ENCODE results near the gene PRR20A.
"Not testable (repeated sequence)": the region's sequence is repeated elsewhere in the genome, so short reads cannot be mapped to it uniquely, and the experiment has no call there.

Gene PRR20A

DNA sequence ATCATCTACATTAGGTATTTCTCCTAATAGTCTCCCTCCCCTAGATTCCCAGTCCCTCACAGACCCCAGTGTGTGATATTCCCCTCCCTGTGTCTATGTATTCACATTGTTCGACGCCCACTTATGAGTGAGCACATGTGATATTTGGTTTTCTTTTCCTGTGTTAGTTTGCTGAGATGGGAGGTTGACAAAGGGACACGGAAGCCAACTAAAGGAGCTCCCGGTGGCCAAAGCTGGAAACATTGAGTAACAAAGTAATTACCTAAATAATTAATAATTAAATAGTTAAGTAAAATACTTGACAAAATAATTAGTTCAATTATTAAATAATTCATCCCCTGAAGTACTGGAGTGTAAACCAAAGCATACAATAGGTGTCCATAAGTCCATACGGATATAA, 1.7 kb upstream of the PRR20A start:
- no peak overlapping the region for H3K4me3 ChIP-seq (ENCODE audit: low read depth, low read length)
- no peak for DNase-seq
- no peaks in the 10 kb centered on the region for H3K27me3 ChIP-seq (replicated peaks)
- H3K27ac ChIP-seq, result no peak overlapping the region
- in situ Hi-C loops (cut with HindIII; ENCODE audit: low pct_ligation_motif_present, low sequenced_read_pairs), result no loop called here
- TF ChIP-seq, protein P1, sequence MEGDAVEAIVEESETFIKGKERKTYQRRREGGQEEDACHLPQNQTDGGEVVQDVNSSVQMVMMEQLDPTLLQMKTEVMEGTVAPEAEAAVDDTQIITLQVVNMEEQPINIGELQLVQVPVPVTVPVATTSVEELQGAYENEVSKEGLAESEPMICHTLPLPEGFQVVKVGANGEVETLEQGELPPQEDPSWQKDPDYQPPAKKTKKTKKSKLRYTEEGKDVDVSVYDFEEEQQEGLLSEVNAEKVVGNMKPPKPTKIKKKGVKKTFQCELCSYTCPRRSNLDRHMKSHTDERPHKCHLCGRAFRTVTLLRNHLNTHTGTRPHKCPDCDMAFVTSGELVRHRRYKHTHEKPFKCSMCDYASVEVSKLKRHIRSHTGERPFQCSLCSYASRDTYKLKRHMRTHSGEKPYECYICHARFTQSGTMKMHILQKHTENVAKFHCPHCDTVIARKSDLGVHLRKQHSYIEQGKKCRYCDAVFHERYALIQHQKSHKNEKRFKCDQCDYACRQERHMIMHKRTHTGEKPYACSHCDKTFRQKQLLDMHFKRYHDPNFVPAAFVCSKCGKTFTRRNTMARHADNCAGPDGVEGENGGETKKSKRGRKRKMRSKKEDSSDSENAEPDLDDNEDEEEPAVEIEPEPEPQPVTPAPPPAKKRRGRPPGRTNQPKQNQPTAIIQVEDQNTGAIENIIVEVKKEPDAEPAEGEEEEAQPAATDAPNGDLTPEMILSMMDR (IDR thresholded peaks at IDR 0.05; ENCODE audit: low read depth, low read length, missing control alignments), result no peak
- no peaks in the 10 kb centered on the region for H3K36me3 ChIP-seq (replicated peaks)

DNA sequence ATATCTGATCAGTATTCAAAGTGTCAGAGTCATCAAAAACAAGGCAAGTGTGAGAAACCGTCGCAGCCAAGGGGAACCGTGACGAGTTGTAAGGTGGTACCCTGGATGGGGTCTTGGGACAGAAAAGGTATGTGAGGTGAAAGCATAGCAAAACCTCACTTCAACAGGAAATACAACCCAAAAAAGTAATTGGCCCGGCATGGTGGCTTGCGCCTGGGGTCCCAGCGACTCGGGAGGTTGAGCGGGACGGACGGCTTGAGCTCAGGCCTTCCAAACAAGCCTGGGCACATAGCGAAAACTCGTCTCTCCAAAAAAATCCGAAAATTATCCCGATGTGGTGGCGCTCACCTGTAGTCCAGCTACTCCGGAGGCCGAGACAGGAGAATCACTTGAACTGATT, 937 bp upstream of the PRR20A start:
- in situ Hi-C loops (cut with HindIII; ENCODE audit: low pct_ligation_motif_present, low sequenced_read_pairs); H3K4me3 ChIP-seq (ENCODE audit: low read depth, low read length); H3K36me3 ChIP-seq (replicated peaks); H3K27me3 ChIP-seq (replicated peaks); H3K27ac ChIP-seq; DNase-seq: not testable (repeated sequence)

DNA sequence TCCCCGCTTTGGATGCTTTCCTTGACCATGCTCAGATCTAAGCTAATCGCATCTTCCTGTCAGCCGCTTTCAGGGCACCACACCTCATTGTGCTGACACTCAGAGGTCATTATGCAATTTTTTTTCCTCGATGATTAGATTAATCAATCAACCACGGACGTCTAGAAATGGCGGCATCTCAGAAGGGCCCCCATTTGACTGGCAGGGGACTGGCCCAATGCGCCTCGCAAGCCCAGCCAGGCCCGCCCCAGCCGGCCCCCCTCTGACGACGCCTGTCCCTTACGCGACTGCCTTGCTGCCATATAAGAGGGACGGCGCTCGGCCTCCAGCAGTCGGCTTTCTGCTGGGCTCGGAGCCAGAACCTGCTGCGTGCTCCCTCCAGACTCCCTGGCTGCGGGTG, 6.5 kb downstream of the PRR20A start, which contains the start of gene PRR20B:
Gene PRR20B, plus strand, starts transcription at position 301 of the 400 bp plus-strand sequence. CDS start 387 bp downstream, outside the sequence.
- H3K4me3 ChIP-seq (ENCODE audit: low read depth, low read length); H3K27me3 ChIP-seq (replicated peaks); in situ Hi-C loops (cut with HindIII; ENCODE audit: low pct_ligation_motif_present, low sequenced_read_pairs); DNase-seq; H3K27ac ChIP-seq; H3K36me3 ChIP-seq (replicated peaks): not testable (repeated sequence)

DNA sequence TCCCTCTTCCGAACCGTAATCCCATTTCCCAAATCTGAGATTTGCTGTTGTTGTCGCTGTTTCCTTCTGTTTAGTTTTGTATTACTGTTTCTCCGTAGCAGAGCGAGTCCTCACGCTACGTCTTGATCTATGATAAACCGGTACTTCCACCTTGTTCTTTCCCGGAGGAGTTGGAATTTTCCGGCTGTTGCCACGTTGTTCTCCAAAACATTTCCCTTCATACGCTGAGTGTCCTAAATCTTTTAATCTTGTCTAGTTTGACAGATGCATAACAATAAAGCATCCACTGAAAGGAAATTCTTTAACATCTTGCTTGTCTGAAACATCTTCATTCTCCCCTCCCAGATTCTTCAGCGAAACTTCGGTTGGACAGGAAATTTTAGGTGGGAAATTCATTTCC, 7.4 kb downstream of the PRR20A start:
- in situ Hi-C loops (cut with HindIII; ENCODE audit: low pct_ligation_motif_present, low sequenced_read_pairs); H3K36me3 ChIP-seq (replicated peaks); H3K4me3 ChIP-seq (ENCODE audit: low read depth, low read length); H3K27ac ChIP-seq; DNase-seq; H3K27me3 ChIP-seq (replicated peaks): not testable (repeated sequence)

DNA sequence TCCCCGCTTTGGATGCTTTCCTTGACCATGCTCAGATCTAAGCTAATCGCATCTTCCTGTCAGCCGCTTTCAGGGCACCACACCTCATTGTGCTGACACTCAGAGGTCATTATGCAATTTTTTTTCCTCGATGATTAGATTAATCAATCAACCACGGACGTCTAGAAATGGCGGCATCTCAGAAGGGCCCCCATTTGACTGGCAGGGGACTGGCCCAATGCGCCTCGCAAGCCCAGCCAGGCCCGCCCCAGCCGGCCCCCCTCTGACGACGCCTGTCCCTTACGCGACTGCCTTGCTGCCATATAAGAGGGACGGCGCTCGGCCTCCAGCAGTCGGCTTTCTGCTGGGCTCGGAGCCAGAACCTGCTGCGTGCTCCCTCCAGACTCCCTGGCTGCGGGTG, 13.0 kb downstream of the PRR20A start, which contains the start of gene PRR20C:
Gene PRR20C, plus strand, starts transcription at position 301 of the 400 bp plus-strand sequence. CDS start 387 bp downstream, outside the sequence.
- H3K36me3 ChIP-seq (replicated peaks); in situ Hi-C loops (cut with HindIII; ENCODE audit: low pct_ligation_motif_present, low sequenced_read_pairs); H3K27ac ChIP-seq; DNase-seq; H3K27me3 ChIP-seq (replicated peaks); H3K4me3 ChIP-seq (ENCODE audit: low read depth, low read length): not testable (repeated sequence)

DNA sequence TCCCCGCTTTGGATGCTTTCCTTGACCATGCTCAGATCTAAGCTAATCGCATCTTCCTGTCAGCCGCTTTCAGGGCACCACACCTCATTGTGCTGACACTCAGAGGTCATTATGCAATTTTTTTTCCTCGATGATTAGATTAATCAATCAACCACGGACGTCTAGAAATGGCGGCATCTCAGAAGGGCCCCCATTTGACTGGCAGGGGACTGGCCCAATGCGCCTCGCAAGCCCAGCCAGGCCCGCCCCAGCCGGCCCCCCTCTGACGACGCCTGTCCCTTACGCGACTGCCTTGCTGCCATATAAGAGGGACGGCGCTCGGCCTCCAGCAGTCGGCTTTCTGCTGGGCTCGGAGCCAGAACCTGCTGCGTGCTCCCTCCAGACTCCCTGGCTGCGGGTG, 19.6 kb downstream of the PRR20A start, which contains the start of gene PRR20D:
Gene PRR20D, plus strand, starts transcription at position 301 of the 400 bp plus-strand sequence. CDS start 387 bp downstream, outside the sequence.
- H3K4me3 ChIP-seq (ENCODE audit: low read depth, low read length); H3K27ac ChIP-seq; in situ Hi-C loops (cut with HindIII; ENCODE audit: low pct_ligation_motif_present, low sequenced_read_pairs); DNase-seq; H3K36me3 ChIP-seq (replicated peaks); H3K27me3 ChIP-seq (replicated peaks): not testable (repeated sequence)

DNA sequence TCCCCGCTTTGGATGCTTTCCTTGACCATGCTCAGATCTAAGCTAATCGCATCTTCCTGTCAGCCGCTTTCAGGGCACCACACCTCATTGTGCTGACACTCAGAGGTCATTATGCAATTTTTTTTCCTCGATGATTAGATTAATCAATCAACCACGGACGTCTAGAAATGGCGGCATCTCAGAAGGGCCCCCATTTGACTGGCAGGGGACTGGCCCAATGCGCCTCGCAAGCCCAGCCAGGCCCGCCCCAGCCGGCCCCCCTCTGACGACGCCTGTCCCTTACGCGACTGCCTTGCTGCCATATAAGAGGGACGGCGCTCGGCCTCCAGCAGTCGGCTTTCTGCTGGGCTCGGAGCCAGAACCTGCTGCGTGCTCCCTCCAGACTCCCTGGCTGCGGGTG, 26.2 kb downstream of the PRR20A start, which contains the start of gene PRR20E:
Gene PRR20E, plus strand, starts transcription at position 301 of the 400 bp plus-strand sequence. CDS start 387 bp downstream, outside the sequence.
- in situ Hi-C loops (cut with HindIII; ENCODE audit: low pct_ligation_motif_present, low sequenced_read_pairs); H3K27me3 ChIP-seq (replicated peaks); H3K27ac ChIP-seq; DNase-seq; H3K36me3 ChIP-seq (replicated peaks); H3K4me3 ChIP-seq (ENCODE audit: low read depth, low read length): not testable (repeated sequence)

DNA sequence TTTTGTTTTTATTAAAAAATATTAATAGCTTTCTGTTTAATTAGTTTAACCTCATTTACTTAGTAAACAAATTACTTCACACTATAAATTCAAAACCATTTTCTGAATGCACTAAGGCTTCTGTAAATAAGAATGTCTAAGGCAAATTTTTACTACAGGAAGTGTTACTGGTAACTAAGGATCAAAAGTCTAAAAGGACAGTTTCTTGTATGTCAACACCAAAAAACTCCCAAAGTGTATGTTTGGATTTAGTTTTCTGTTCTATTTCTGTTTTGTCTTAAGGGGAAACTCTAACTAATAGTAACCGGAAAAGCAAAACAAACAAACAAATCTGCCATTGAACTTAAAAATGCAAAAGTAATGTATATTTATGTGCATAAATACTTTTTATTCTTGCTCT, 50.9 kb downstream of the PRR20A start:
- TF ChIP-seq, protein P1 (IDR thresholded peaks at IDR 0.05; ENCODE audit: low read depth, low read length, missing control alignments), result no peak
- no peak overlapping the region for H3K27ac ChIP-seq
- no peak for DNase-seq
- no peaks in the 10 kb centered on the region for H3K27me3 ChIP-seq (replicated peaks)
- in situ Hi-C loops (cut with HindIII; ENCODE audit: low pct_ligation_motif_present, low sequenced_read_pairs), result no loop called here
- H3K36me3 ChIP-seq (replicated peaks), result no peaks in the 10 kb centered on the region
- no peak overlapping the region for H3K4me3 ChIP-seq (ENCODE audit: low read depth, low read length)

Measured in brain microvascular endothelial cell (primary cell).